Middle frontal gyrus (tissue), 1 donor: Measurements from ENCODE around the gene GPR87.

Source experiments
- DNase-seq: peaks from one replicate; pipeline ENCODE4 v3.0.0-alpha.2; 2015; ENCODE audit warnings: low spot score; ENCODE audit errors: extremely low spot score

Gene GPR87

DNA sequence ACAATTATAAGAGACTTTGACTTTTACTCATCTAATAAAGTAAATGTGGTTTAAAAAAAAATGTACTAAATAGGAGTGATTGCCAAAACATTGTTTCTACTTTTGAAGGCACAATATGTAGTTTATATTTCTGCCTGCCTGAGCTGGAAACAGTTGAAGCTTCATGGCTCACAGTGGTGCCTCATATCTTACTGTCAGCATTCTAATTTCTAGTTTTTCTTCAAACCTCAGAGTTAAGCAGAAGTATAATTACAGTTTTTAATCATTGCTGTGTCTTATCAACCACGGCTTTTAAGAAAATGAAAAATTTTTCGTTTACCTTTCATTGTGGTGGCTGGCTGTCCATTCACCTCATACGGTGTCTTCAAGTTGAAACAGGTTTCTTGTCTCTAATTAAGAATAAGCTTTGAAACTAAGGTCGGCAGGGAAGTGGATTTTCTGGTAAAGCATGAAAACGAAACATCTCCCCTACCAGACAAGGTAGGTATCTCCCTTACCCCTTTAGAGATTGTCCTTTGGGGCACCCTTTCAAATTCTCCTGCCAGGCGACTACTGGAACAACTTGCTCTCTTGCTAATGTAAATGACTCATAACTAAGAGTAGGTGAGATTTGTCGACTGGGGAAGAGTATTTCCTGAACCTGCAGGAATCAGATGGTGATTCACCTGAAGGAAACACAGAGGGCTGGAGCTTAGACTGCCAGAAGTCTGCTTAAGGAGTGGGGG is at the start of gene GPR87:
Gene GPR87 (minus strand): TSS at position 554 of the 725 bp plus-strand sequence. CDS start 16,720 bp downstream, outside the sequence.
- DNase-seq: no peak

DNA sequence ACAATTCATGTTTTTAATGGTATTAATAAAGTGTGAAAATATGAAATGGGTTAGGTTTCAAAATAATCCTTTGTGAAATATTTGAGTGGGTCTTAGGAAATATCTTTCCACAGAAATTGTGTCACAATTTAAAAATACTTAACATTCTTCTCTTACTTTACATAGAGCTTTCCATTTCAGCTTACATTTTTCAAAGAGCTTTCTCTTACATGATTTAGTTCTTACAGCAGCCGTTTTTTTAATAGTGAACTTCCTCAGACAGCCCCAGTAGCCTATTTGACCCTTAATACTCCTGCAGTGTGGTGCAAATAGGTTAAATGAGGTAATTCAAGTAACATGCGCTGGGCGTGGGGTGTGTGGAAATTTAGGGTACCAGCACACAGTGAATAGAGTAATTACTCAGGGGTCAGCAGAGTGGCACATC is 46.1 kb upstream of the GPR87 start:
- DNase-seq: no peak

GRCh38 chr3:151357463-151357850 is 40.8 kb upstream of the GPR87 start:
- no peak for DNase-seq

- DNase-seq: peak; percentile 28
Observed at GRCh38 chr3:151356794-151357462, 40.3 kb upstream of the GPR87 start.

GRCh38 chr3:151351648-151352047 is 35.0 kb upstream of the GPR87 start:
- no peak for DNase-seq

- no peak for DNase-seq
Observed at GRCh38 chr3:151351219-151351618, 34.6 kb upstream of the GPR87 start.

DNA sequence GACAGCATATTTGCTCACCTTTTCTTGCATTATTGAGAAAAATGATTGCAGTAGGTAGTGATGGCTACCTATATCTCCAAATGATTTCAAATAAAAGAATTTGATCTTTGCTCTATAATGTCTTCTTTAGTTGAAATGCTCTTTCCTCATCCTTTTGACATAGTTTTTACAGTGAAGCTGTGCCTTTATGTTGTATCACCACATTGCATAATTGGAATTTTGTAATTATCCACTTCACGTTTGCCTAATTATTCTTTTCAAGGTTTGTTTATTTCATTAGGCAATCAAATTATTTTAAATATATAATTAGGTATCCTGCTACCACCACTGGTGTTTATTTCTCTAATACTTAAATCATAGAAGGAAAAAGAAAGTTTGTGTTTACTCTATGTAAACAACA is 34.0 kb upstream of the GPR87 start:
- no peak for DNase-seq

- no peak for DNase-seq
Observed at GRCh38 chr3:151347432-151347831, 30.8 kb upstream of the GPR87 start.

- DNase-seq: no peak
Observed at GRCh38 chr3:151346292-151346691, 29.7 kb upstream of the GPR87 start.

- no peak for DNase-seq
Observed at GRCh38 chr3:151345859-151346258, 29.2 kb upstream of the GPR87 start.

GRCh38 chr3:151331696-151332095 is 15.1 kb upstream of the GPR87 start:
- DNase-seq: no peak

GRCh38 chr3:151330899-151331298 is 14.3 kb upstream of the GPR87 start:
- DNase-seq: no peak

GRCh38 chr3:151330379-151330778 is 13.8 kb upstream of the GPR87 start:
- DNase-seq: no peak

DNA sequence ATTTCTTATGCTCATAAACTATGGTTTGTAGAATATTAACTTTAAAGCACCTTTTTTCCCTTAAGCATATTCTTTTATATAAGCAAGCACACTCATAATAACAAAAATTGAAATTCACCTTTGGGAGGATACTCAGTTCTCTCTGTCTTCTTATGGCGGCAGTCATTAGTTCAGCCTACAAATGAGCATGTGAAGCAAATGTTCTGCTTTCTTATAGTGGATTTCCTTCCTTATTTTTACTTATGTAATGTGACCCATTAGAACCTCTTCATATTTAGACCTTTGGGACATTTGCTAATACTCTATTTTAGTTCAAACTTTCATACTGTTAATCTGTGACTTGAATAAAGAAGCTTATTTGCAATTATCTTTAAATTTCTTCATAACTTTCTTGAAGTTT is 12.7 kb upstream of the GPR87 start, which contains the start of gene P2RY13:
Gene P2RY13 (minus strand): TSS at position 187 of the 400 bp plus-strand sequence. CDS start 21 bp downstream, at position 166.
- DNase-seq: no peak

DNA sequence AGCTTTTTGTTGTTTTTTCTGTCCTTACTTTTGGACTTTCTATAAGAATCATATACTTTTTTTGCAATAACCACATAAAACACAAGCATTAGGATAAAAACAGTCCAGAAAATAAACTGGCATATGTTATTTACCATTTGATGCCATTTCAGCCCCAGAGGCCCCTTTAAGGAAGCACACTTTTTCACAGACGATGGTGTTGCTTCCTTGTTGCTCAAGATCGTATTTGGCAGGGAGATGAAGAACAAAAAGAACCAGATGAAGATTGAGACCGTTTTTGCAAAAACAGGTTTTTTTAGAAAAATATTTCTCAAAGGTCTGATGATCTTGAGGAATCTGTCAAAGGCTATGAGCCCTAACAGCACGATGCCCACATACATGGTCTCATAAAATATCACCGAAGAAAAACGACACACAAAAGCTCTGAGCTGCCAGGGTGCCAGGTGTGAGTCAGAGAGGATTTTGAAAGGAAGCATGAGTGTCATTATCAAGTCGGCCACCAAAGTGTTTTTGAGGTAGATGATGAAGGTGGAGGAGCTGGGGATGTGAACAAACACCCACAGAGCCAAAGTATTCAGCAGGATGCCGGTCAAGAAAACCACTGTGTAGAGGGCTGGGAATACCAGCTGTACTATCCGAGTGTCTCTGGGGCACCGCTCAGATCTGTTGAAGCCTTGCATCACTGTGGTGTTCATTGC is 11.8 kb upstream of the GPR87 start:
- DNase-seq: no peak

GRCh38 chr3:151327571-151328198 is 11.1 kb upstream of the GPR87 start:
- no peak for DNase-seq

DNA sequence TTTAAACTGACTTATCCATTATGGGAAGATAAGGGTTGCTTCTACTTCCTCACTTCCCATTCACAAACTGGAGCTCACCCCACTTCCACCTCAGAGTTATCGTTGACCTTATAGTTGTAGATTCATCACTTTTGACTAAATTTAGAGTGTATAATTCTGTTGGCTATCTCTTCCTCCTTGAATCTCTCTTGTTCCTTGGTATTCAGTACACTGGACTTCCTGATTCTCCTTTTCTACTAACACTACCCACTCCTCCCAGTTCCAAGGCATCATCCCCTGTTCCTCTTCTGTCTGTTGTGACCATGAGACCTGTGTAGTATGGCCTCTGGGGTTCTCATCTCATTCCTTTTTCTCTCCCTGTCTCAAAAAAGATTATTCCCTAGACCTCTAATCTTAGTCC is 5.9 kb upstream of the GPR87 start:
- DNase-seq: no peak

GRCh38 chr3:151321526-151321925 is 4.9 kb upstream of the GPR87 start:
- DNase-seq: no peak

DNA sequence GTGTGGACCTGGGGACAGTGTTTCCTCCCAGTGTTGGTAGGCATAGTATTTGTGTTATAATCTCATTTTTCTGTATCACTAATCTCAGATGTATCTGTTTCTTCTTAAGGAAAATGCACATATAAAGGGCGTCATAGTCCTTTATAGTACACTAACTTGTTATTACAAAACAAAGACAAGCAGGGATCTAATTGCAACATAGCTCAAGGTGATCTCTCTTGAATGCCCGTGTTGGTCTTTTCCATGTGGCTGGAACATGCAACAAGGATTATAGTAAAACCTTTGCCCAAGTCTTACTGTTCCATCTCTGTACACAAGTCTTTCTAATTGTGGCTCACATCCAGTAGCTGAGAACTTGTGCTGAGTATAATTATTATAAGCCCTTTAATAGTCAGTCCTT is 3.5 kb upstream of the GPR87 start:
- DNase-seq: no peak

- DNase-seq: no peak
Observed at GRCh38 chr3:151319628-151320027, 3.0 kb upstream of the GPR87 start.

GRCh38 chr3:151318991-151319390 is 2.4 kb upstream of the GPR87 start:
- no peak for DNase-seq

- no peak for DNase-seq
Observed at GRCh38 chr3:151318313-151318712, 1.7 kb upstream of the GPR87 start.
